ENCODE results near the gene TAS2R46. TPM values are rescaled to one million over a fixed set of nuclear protein-coding genes. Genes with fewer than 3 reads are reported as not detected.

The TAS2R46 gene
- total and polyA plus RNA-seq, 9 of the 15 experiments (the other 6 are each of a cell fraction or from before 2014, with no cell fraction given), result 0.08 to 1.8 (median 0.47) TPM; not detected in 2

GRCh38 chr12:11059784-11060183 lies 2.3 kb downstream of the TAS2R46 start:
- H3K27me3 ChIP-seq (ENCODE audit: control insufficient read depth in 2 of 2, insufficient read depth in 2 of 2, low read length in 2 of 2), result no peaks in the 10 kb centered on the region
- no peak for DNase-seq (ENCODE audit: extremely low read depth in 1 of 4, low spot score in 3 of 4)
- in situ Hi-C loops (cut with MboI), result no loop called here
- H2AFZ ChIP-seq (ENCODE audit: low read depth, low read length), result no peak overlapping the region
- ChIA-PET POLR2A (no interaction called here), CTCF (ENCODE audit: low intra/inter-chr PET ratio) (no interaction called here)
- no TSS peak for BruUV-seq (replicated peaks)
- no peaks in the 10 kb centered on the region for H3K9me1 ChIP-seq (ENCODE audit: control insufficient read depth, insufficient read depth, low read length)
- TF ChIP-seq ATF3 (IDR thresholded peaks at IDR 0.05) (peak; percentile 29; the same call in 1 of the 2 replicates), ATF3 (CRISPR knock-in tag; conservative IDR thresholded peaks at IDR 0.05) (no peak), NR2C2 (CRISPR knock-in tag; IDR thresholded peaks at IDR 0.05) (no peak), NR2C2 (tag; IDR thresholded peaks at IDR 0.05) (no peak), ZBTB12 (CRISPR knock-in tag; IDR thresholded peaks at IDR 0.05) (no peak), CLOCK (CRISPR knock-in tag; IDR thresholded peaks at IDR 0.05; ENCODE audit: borderline replicate concordance) (no peak), XRCC4 (IDR thresholded peaks at IDR 0.05; ENCODE audit: extremely low read depth, insufficient read depth, insufficient read length) (no peak), MECOM (CRISPR knock-in tag; IDR thresholded peaks at IDR 0.05) (no peak), MBD1 (CRISPR knock-in tag; IDR thresholded peaks at IDR 0.05) (no peak), ZNF184 (CRISPR knock-in tag; IDR thresholded peaks at IDR 0.05) (no peak)
- no peak overlapping the region for H3K4me3 ChIP-seq
- no peaks in the 10 kb centered on the region for H4K20me1 ChIP-seq (replicated peaks; ENCODE audit: control insufficient read depth, insufficient read depth, low read length)
- no peaks in the 10 kb centered on the region for H3K9me3 ChIP-seq (replicated peaks; ENCODE audit: control insufficient read depth, insufficient read depth, low read depth, low read length)
- no peaks in the 10 kb centered on the region for H3K4me1 ChIP-seq (replicated peaks in 1 of 2; ENCODE audit: control insufficient read depth in 2 of 2, insufficient read depth in 2 of 2, low read length in 2 of 2)
- H3K9ac ChIP-seq (ENCODE audit: insufficient read depth in 1 of 2, low read depth in 2 of 2, low read length in 2 of 2), result no peak overlapping the region
- H3K27ac ChIP-seq (ENCODE audit: extremely low read depth, low read depth, low read length), result no peak overlapping the region
- no peak overlapping the region for H3K4me2 ChIP-seq (ENCODE audit: insufficient read depth, low read length)
- no peak for ATAC-seq
- intact Hi-C loops (cut with micrococcal nuclease), result no loop called here
- 0 out of 3 replicates have a peak, but pooled peaks cover 2% of the 10 kb centered on the region for H3K36me3 ChIP-seq (ENCODE audit: control insufficient read depth, insufficient read depth, low read length)
- peak; percentile 54 for FAIRE-seq
- peaks cover 4% of the 10 kb centered on the region; the same call in 1 of the 3 replicates for H3K79me2 ChIP-seq (ENCODE audit: control insufficient read depth, insufficient read depth, low read length)

Measured in K562 (cell line).